ENCODE results near the gene TNP2.

Gene TNP2

GRCh38 chr16:11276896-11277593 is 7.9 kb upstream of the TNP2 start:
- no peak for DNase-seq

GRCh38 chr16:11276143-11276895 is 7.2 kb upstream of the TNP2 start, which contains the start of gene PRM2:
PRM2 (minus strand) TSS chr16:11276480; CDS start chr16:11276370, 110 bp downstream.
- no peak for DNase-seq

- DNase-seq, result no peak
These were observed 5.8 kb upstream of the TNP2 start for GRCh38 chr16:11274964-11275363.

GRCh38 chr16:11273721-11274324 is 4.7 kb upstream of the TNP2 start:
- no peak for DNase-seq

GRCh38 chr16:11272921-11273720 is 4.0 kb upstream of the TNP2 start, which contains the start of gene PRM3:
PRM3 (minus strand) TSS chr16:11273629; CDS start chr16:11273595, 34 bp downstream.
- no peak for DNase-seq

GRCh38 chr16:11272484-11272883 is 3.4 kb upstream of the TNP2 start:
- no peak for DNase-seq

- DNase-seq, result no peak
These were observed 2.5 kb upstream of the TNP2 start for GRCh38 chr16:11271610-11272009.

GRCh38 chr16:11270602-11271162 is 1.6 kb upstream of the TNP2 start:
- DNase-seq, result no peak

GRCh38 chr16:11265124-11265523 is 4.0 kb downstream of the TNP2 start:
- no peak for DNase-seq

- no peak for DNase-seq
These were observed 4.8 kb downstream of the TNP2 start for GRCh38 chr16:11264155-11264832.

GRCh38 chr16:11263737-11264136 is 5.4 kb downstream of the TNP2 start:
- DNase-seq, result no peak

- no peak for DNase-seq
These were observed 6.2 kb downstream of the TNP2 start for GRCh38 chr16:11262915-11263314.

- no peak for DNase-seq
These were observed 8.5 kb downstream of the TNP2 start for GRCh38 chr16:11260596-11260966.

- DNase-seq, result no peak
These were observed 9.2 kb downstream of the TNP2 start for GRCh38 chr16:11259655-11260595.

GRCh38 chr16:11258553-11259492 is 10.3 kb downstream of the TNP2 start:
- no peak for DNase-seq

GRCh38 chr16:11257131-11257938 is 11.8 kb downstream of the TNP2 start:
- DNase-seq, result peak; percentile 73

- DNase-seq, result no peak
These were observed 12.4 kb downstream of the TNP2 start for GRCh38 chr16:11256661-11257130.
